Stimulated activated CD8-positive, alpha-beta memory T cell treated with anti-CD3 and anti-CD28 coated beads, Interleukin-12 subunit alpha, Interleukin-12 subunit beta, amount 100 ng/mL, for 1 hour (primary cell): Measurements from ENCODE around the gene CSF1.

ENCODE experiments used
- DNase-seq: peaks from one replicate; pipeline ENCODE4 v3.0.0-alpha.2; 2020; ENCODE audit warnings: low read depth

The CSF1 gene

GRCh38 chr1:109901524-109902145, 9.0 kb upstream of the CSF1 start:
- no peak for DNase-seq

DNA sequence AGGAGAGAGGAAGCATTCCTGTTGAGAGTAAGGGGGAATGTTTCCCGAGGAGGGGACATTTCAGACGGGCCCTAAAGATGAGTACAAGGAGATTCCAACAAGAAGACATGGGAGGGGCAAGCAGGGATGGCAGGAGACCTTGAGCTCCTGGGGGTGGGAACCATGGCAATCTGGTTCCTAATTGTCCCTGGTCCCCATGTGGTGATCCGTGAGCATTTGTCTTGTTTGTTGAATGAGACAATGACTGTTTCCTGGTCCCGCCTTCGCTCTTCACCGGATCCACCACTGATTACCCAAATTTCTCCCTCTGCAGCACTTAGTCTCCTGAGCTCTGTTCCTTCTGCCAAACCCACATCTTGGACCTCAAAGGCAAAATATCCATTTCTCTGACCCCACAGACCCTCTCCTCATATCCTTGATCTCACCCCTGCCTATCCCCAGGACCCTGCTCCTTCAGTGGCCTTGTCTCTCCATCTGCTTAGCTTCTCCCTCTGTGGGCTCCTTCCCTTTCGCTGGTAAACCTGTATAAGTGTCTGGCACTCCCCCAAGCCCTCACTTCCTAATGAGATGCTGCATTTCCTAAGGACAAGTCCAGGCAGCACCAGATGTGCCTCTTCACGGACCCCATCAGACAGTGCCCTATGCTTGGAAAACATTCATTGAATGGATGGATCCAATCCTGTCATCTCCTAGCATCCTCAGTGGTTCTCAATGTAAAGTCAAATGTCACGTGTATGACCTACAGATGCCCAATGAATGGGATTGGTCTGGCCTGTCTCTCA, 8.3 kb upstream of the CSF1 start:
- DNase-seq, result no peak

- no peak for DNase-seq
These were observed 7.2 kb upstream of the CSF1 start for GRCh38 chr1:109903376-109903930.

DNA sequence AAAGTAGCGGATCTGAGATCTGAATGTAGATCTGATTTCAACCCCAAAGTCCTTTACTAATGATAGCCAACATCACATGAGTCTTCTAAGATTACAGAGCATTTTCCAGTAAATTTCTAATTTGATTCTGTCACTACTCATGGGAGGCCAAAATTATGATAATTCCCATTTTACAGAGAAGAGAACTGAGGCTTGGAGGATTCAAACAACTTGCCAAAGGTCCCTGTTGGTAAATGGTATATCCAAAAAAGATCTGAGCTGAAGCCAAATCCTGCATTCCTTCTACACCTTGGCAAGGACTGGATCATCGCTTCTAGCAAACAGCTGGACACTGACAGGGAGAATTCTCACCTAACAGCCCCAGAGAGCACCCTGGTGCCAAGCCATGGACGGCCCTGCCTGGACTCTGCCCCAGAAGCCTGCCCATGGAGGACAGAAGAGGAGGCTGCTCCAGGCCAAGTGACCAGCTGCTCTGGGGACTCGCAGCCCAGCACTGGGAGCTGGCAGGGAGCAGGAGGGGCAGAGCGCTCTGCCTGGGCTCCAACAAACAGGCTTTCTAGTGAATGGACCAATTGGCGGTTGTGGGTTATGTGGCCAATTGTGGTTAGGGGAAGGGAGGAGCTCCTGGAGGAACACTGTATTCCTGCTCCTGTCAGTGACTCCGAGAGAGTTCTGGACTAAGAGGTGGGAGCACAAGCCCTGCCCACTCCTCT, 6.4 kb upstream of the CSF1 start:
- no peak for DNase-seq

- DNase-seq, result no peak
These were observed 5.2 kb upstream of the CSF1 start for GRCh38 chr1:109905491-109905890.

DNA sequence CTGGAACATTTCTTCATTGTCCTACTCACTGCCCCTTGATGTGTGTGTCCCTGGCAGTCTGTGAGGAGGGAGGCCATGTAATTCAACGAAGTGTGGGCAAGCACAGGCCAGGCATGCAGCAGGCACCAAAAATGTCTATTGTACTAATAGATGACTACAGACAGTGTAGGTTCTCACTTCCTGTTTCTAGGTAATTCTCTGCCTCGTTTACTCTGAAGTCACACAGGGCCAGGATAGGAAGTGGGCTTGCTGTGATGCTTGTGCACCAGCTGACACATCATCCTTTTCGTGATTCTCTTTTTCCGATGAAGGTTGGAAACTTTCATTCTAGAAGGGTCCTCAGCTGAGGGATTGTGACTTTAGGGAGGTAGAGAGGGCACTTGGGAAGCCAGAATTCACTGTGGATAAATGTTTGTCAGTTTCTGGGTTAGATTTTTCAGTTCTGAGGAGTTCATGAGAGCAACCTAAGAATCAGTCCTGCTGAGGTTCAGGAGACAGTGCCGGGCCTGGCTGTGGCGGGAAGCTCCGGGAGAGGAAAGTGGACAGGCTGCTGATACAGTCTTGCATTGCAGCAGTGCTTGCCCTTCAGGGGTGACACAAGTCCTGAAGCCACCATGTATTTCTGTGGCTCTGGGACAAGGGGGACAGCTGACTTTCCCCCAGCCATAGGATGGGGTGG, 4.3 kb upstream of the CSF1 start:
- peak; percentile 28 for DNase-seq

DNA sequence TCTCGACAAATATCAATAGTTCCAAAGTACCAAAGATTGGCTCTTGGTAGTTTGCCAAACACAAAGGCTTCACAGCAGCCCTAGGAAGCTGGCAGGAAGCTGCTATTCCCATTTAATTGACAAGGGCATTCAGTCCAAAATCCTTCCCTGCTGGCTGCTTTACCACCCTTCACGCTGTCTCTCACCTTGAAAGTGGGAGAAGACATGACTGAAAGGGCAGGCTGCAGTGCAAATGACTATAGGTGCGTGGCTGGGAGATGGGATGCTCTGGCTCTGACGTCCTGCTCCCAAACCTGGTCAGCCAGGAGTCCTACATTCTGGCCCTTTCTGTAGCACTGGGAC, 3.8 kb upstream of the CSF1 start:
- no peak for DNase-seq

GRCh38 chr1:109907190-109907774, 3.4 kb upstream of the CSF1 start:
- DNase-seq, result no peak

DNA sequence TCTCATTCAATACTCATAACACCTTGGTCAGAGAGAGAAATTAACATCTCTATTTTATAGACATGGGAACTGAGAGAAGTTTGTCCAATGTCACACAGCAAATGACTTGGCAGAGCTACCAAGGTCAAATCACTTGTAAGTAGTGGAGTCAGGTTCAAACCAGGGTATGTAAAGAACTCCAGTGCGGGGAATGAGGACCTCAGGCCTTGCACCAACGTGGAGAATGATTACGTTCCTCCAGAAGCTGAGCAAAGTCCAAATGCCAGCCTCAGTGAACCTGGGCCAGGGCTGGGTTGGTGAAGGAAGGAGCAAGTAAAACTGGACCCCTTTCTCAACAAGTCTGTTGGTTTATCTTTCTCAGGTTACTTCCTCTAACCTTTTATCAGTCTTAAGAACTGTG, 1.8 kb upstream of the CSF1 start:
- DNase-seq, result no peak

DNA sequence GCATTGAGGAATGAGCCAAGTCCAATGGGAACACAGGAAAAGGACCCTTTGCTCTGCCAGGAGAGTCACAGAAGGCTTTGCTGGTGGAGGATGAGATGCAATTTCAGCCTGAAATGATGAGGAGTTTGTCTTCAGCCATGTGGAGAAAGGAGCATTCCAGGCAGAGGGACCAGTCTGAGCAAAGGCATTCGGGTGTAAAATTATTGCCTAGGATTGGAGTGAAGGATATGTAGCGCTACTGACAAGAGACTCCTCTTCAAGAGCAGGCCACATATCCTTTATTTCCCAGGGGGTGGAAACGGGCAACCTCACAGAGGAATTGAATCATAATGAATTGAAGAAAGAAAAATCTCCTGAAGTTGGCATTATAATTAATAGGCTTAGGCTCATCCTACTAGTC, 1.1 kb upstream of the CSF1 start:
- DNase-seq, result no peak

- no peak for DNase-seq
These were observed 532 bp downstream of the CSF1 start for GRCh38 chr1:109910963-109911798.

DNA sequence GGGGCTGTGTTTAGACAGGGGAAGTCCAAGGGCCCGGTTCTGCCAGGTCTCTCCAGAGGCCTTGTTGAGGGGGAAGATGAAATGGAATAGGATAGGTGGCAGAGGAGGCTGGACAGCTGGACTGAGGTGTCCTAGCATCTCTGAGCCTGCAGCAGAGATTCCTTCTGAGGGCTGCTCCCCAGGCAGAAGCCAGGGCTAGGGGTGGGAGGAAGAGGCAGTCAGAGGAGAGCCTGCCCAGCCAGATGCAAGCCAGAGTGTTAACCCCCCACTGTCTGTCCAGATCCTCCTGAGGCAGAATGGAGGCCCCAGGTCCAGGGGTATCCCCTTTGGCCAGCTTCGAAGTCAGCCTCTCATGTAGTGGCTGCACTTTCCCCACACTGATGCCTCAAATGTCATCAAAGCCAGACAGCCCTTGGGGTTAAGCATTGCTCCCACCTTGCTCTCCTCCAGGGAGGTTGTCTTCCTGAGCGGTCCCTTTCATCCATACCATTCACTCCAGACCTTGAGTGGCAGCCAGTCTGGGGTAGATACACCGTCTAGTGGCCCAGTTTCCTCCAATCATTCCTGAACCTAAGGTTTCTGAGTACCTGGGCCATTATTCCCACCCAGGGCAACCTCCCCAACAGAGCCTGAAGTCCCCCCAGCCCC, 1.7 kb downstream of the CSF1 start:
- DNase-seq, result no peak

DNA sequence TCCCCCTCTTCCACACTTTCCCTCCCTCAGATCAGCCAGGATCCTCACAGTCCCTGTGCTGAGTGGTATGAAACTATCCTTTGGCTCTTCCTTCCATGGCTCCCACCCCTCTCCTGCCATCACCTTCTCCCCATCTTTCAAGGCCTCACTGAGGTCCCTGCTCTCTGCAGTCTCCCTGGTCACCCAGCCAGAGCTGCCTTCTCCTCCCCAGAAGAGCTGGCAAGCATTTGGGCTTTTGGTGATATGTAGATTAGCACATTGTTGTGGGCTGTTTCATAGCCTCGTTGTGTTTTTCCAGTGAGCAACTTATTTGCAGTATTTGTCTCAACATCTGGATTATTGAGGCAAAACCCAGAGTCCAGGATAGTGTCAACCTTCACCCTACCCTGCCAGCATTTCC, 2.2 kb downstream of the CSF1 start:
- DNase-seq, result no peak

DNA sequence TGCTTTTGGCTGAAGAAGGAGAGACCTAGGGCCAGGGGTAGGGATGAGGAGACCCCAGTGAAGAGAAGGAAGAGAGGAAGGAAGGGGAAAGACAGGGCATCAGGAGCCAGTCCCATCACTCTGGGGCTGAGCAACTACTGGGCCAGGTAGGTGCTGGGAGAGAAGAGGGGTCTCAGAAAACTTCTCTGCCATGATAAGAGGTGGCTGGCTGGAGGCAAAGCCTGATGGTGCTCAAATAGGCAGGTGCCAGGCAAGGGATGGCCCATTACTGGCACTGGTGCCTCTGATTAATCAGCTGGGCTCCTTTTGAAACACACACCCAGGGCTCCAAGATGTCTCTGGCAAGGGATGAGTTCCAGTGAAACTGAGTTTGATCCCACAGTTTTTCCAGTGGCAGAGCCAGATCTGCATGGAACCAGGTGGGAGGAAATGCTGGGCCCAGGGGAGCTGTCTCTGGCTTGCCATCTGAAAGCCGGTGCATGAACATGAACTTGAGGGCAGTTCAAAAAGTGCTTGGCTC, 2.8 kb downstream of the CSF1 start:
- DNase-seq, result no peak

DNA sequence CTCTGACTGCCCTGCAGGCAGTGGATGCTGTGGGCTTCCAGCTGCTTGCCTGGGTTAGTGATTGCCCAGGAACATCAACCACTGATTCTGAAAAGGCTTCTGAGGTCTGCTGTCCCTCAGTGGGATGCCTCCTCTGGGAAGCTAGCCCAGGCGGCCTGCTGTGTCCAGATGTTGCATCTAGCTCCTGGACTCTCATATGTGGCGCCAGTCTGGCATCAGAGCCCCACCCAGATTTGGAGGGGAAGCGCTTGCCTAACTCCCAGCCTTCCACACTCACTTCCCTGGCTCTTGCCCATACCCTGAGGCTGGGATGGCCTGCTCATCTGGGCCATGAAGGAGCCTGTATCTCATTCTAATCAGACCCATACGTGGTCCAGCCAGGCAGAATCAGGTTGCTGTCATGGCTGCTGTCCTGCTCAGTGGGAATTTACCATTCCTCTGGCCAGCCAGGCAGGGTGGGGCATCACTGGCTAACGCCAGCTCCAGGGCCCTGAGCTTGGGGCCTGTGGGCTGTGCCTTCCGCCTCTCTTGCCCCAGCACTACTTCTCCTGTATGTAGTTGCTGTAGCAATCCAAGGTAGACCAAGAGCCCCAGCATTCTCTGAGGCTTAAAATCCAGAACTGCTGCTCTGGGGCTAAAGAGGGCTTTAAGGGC, 4.1 kb downstream of the CSF1 start:
- no peak for DNase-seq

GRCh38 chr1:109917051-109917767, 6.6 kb downstream of the CSF1 start:
- DNase-seq, result no peak

GRCh38 chr1:109917768-109918606, 7.3 kb downstream of the CSF1 start:
- no peak for DNase-seq

DNA sequence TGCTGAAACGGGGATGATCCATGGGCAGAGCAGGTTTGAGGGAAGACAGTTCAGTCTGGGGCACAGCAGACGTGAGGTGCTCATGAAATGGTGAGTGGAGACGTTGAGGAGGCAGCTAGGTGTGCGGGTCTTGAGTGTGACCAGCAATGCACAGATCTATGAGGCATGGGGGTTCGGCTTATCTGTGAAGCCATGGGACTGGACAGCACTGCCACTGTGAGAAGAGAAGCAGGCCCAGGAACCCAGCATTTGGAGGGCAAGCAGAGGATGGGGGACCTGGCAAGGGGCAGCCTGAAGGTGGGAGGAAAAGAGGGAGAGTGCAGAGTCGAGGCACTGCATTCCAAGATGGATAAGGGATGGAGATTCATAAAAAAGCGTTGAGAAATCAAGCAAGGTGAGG, 8.0 kb downstream of the CSF1 start:
- no peak for DNase-seq
